HG02588 (cell line): ENCODE measurements around the gene LMLN.
"Not testable (repeated sequence)": the region's sequence is repeated elsewhere in the genome, so short reads cannot be mapped to it uniquely, and the experiment has no call there.

ENCODE experiments used
- ATAC-seq: cut with Tn5 transposase; IDR thresholded peaks from one replicate; pipeline ENCODE4 v1.9.1; 2021; ENCODE audit warnings: mild to moderate bottlenecking, moderate library complexity; ENCODE audit not compliant: unreplicated experiment

Gene LMLN

DNA sequence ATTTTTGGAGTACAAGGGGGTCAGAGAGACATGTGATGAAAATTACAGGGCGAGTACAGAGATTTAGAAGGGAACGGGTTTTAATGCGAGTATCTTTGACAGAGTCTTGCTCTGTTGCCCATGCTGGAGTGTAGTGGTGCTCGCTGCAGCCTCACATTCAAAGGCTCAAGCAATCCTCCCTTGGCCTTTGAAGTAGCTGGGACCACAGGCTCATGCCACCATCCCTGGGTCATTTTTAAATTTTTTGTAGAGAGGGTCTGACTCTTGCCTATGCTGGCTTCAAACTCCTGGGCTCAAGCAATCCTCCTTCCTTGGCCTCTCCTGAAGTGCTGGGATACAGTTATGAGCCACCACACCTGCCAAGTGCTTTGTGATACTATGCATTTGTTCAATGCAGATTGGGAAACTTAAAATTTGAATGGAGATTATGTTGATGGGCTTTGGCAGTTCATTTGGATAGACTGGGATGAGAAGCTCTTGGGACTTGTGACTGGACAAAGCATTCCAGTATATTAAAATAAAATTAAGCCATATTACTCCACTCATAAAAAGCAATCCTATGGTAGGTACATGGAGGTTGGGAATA lies 4.0 kb upstream of the LMLN start:
- ATAC-seq = no peak

DNA sequence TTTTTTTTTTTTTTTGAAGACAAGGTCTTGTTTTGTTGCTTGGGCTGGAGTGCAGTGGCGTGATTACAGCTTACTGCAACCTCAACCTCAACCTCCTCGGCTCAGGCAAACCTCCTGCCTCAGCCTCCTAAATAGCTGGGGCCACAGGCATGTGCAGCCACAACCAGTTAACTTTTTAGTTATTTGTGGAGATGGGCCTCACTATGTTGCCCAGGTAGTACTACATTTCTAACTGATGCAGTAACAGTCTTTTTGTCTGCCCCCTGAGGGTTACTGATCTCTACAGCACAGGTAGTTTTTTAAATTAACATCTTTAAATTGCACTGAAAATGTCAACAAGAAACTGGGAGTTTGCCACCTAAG lies 3.4 kb upstream of the LMLN start:
- ATAC-seq = no peak

GRCh38 chr3:197957790-197958133 lies 2.3 kb upstream of the LMLN start:
- ATAC-seq = no peak

GRCh38 chr3:197958346-197958745 lies 1.7 kb upstream of the LMLN start:
- no peak for ATAC-seq

DNA sequence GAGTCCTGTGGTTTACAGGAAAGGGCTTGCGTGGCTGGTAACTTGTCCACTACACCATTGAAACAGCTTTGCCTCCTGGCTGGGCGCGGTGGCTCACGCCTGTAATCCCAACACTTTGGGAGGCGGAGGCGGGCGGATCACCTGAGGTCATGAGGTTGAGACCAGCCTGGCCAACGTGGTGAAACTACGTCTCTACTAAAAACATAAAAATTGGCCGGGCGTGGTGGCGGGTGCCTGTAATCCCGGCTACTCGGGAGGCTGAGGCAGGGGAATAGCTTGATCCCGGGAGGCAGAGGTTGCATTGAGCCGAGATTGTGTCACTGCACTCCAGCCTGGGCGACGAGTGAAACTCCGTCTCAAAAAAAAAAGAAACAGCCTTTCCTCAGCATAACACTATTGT lies 1.2 kb upstream of the LMLN start:
- ATAC-seq = not testable (repeated sequence)

- ATAC-seq = no peak
Measured at GRCh38 chr3:197959500-197959890, 522 bp upstream of the LMLN start.

DNA sequence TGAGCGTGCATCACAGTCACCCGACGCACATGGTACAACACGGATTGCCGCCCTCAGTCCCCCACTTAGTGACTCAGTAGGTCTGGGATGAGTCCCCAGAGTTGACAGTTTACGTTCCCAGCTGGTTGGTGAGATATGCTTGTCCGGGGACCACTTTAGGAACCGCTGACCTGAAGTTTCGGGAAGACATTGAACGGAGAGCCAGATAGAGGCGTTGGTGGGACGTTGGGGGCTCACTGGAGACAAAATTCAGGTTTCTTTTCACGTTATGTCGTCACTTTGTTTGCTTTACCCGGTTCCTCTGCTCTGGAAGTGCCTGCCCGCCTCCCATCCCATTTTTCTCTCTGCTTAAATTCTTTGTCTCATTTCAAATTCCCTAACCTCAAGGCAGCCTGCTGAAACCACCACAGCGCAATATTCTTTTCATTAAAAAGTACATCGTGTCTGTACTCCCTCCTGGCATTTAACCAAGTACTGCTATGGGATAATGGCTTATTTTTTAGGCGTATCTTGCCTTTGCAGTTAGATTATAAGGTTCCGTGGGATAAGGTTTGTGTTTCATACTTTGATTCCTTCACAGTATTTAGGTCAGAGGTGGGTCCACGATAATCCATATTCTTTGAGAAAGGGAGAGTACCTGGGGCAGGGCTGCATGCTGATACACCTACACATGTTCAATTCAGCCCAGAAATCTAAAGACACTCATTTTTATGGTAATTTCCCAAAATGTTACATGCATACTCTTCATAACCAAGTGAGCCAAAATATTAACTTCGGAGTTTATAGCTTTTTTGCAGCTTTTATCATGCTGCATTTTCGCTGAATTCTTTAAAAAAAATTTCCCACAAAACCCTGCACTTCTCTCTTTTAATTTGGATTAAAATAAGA lies 921 bp downstream of the LMLN start:
- no peak for ATAC-seq

DNA sequence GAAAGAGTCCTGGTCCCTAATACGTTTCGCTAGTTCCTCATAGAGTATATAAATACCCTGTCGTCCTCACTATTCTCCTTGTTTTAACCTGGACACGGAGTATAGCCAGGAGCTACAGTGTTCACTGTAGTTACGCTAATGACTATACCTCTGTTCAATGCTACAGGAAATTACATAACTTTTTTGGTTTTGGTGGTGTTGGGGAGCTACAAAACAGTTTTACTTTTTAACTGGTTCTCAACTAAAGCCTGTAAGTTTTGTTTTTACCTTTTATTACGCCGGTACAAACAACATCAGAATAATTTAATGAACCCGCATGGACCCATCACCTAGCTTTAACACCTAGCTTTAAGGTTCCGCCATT lies 1.5 kb downstream of the LMLN start:
- no peak for ATAC-seq

GRCh38 chr3:197963019-197963637 lies 3.1 kb downstream of the LMLN start:
- no peak for ATAC-seq

DNA sequence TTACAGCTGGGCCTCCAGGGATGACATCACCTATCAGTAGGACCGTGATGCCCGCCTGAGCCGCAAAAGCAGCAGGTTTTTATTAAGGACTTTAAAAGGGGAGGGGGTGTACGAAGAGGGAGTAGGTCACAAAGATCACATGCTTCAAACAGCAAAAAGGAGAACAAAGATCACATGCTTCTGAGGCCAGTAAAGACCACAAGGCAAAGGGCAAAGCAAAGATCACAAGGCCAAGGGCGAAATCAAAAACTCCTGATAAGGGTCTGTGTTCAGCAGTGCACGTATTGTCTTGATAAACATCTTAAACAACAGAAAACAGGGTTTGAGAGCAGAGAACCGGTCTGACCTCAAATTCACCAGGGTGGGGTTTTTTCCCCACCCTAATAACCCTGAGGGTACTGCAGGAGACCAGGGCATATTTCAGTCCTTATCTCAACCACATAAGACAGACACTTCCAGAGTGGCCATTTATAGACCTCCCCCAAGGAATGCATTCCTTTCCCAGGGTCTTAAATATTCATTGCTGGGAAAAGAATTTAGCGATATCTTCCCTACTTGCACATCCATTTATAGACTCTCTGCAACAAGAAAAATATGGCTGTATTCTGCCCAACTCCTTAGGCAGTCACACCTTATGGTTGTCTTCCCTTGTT lies 7.4 kb downstream of the LMLN start:
- ATAC-seq = not testable (repeated sequence)

DNA sequence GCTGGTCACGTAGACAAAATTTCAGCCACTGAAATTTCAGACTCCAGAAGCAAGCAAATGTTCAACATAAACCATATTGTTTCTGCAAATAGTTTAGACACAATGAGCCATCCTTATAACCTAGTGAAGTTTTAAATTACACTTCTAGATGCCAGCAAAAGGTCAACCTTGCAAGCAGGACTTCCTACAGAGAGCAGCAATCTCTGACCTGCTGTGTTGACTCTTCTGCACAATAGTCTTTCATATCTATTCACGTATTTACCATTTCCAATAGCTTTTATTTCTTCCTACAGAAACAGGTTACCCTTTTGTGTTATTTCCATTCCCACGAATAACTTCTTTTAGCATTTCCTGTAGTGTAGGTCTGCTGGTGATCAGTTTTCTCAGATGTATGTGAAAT lies 10.6 kb downstream of the LMLN start:
- no peak for ATAC-seq

DNA sequence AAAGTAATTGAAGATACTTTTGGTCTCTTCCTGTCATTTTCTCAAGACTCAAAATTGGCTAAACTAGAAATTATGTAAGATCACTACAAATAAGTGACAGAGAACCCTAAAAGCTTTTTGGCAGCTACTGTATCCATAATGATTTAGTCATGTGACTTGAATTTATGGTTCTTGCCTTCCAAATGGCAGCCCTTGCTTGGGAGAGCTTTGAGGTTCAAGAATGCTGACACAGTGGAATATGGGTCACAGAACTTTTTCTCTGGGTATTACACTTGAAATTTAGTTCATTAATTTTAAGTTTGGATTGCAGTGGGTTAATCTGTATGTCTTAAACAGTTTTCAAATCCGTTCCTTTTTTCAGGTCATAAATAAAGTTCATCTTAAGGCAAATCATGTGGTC lies 14.0 kb downstream of the LMLN start:
- no peak for ATAC-seq

- no peak for ATAC-seq
Measured at GRCh38 chr3:197975311-197975710, 15.3 kb downstream of the LMLN start.

DNA sequence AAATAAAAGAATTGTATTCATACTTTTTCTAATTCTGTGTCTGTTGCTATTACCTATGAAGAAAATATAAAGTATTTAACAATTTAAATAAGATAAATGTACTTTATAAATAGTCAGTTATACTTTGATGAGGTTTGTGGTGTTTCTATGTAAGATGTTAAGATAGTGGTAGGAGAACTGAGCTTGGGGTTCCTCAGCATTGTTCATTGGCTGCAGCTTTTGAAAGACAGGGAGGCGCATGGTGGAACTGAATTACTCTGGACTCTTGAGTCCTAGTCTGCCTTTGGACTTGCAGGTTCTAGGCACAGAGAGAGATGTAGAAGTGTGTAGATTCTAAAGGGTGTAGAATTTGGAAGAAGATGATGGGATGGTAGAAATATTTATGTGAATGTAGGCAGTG lies 23.1 kb downstream of the LMLN start:
- no peak for ATAC-seq

DNA sequence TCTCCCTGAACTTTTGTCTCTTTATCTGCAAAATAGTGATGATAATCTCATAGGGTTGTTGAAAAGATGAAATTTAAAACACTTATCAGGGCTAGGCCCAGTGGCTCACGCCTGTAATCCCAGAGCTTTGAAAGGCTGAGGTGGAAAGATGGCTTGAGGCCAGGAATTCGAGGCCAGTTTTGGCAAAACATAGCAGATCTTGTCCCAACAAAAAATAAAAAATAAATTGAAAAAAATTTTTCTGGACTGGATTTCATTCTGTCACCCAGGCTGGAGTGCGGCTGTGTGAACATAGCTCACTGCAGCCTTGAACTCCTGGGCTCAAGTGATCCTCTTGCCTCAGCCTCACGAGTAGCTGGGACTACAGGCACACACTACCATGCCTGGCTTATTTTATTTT lies 29.6 kb downstream of the LMLN start:
- no peak for ATAC-seq

DNA sequence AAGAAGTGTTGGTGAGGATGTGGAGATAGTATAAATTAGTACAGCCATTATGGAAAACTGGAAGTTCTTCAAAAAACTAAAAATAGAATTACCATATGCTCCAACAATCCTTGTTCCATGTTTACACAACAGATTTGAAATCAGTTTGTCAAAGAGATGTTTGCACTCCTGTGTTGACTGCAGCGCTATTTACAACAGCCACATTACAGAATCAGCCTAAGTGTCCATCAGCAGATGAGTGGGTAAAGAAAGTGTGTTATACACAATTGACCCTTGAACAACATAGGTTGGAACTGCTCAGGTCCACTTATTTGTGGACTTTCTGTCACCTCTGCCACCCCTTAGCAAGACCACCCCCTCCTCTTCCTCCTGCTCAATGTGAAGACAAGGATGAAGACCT lies 34.7 kb downstream of the LMLN start:
- no peak for ATAC-seq

GRCh38 chr3:197996855-197997254 lies 36.8 kb downstream of the LMLN start:
- ATAC-seq = no peak

DNA sequence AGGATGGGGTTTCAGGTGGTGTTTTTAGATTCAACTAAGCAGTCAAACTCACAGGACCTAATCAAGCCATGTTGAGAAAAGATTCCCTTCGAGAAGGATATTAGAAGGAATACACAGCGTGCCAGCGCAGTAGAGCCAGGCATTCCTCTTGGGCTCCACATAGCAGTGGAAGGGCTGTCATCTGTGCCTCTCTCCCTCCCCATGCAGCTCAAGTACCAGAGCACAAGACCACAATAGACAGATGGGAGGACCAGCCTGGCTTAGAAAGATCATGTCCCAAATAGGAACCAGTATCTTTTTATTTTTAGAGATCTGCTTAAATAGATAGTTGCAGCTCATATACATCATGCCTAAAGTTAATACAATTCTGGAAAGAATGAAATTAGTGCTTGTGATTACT lies 37.9 kb downstream of the LMLN start:
- ATAC-seq = no peak

DNA sequence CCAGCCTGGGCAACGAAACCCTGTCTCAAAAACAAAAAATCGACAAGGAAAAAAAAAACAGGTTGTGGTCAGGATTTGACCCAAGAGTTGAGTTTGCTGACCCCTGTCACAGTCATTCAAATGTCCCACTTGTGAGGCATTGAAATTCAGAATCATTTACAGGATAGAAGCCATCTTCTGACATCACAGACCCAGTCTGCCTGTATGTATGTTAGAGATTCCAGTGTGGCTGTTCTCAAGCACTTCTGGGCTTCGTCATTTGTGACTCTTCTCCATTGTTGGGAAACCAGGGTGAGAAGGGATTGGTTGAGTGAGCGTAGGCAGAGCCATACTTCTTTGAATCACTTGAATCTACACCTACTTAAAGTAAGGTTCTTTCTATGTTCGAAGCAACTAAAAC lies 57.1 kb downstream of the LMLN start:
- no peak for ATAC-seq

DNA sequence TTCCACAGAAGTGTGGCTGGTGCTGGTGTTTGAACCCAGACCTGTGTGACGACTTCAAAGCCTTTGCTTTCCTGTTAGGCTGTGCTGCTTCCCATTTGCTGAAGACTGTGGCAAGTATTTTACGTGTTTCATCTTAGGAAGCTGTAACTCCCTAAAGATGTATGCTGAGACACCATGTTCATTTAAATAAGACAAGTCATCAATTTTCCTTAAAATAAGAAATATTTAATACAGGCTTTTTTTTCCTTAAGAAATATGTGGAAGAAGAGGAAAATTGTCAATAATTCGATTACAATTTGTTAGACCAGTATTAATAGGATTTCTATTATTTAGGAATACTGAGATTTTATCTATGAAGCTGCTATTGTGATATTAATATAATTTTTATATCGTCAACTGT lies 58.4 kb downstream of the LMLN start:
- no peak for ATAC-seq

DNA sequence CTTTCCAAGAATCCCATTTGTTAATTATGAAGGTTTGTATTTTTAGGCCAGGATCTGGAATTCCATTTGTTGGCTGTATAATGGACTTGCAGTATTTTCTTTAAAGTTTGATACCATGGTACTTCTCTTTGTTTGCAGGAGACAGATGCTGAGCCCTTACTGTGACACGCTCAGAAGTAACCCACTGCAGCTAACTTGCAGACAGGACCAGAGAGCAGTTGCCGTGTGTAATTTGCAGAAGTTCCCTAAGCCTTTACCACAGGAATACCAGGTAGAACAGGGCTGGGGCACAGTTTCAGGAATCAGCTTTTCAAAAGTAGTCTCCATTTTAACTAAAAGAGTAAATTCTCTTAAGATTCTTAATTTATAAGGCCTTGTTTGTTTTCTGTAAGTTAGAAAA lies 59.1 kb downstream of the LMLN start:
- ATAC-seq = no peak

GRCh38 chr3:198021320-198021719 lies 61.3 kb downstream of the LMLN start:
- no peak for ATAC-seq
